Activated T-cell treated with anti-CD3 and anti-CD28 coated beads, Interleukin-2, amount 50 U/mL, for 4 hours (primary cell): ENCODE results near the gene CALM3. TPM values are rescaled to one million over a fixed set of nuclear protein-coding genes. Genes with fewer than 3 reads are reported as not detected.
"Not testable (repeated sequence)": the region's sequence is repeated elsewhere in the genome, so short reads cannot be mapped to it uniquely, and the experiment has no call there.

Source experiments
- ATAC-seq, 2 donors: fragments of 200-7000 bp; cut with Tn5 transposase; one replicate each; pipeline ENCODE4 v1.10.0; 2021
- DNase-seq: peaks from one replicate; pipeline ENCODE4 v3.0.0-alpha.2; 2020
- H3K27me3 Mint-ChIP-seq: one replicate; pipeline ENCODE4 v1.8.0; 2021; ENCODE audit warnings: low read depth, mixed read lengths
- H3K36me3 Mint-ChIP-seq: one replicate; pipeline ENCODE4 v1.8.0; 2022; ENCODE audit warnings: mixed read lengths; ENCODE audit not compliant: insufficient read depth
- H3K4me1 Mint-ChIP-seq: one replicate; pipeline ENCODE4 v1.8.0; 2021; ENCODE audit warnings: low read depth, mixed read lengths
- H3K4me3 Mint-ChIP-seq: one replicate; pipeline ENCODE4 v1.8.0; 2021; ENCODE audit warnings: mild to moderate bottlenecking, moderate library complexity, mixed read lengths
- H3K9me3 Mint-ChIP-seq: one replicate; pipeline ENCODE4 v1.8.0; 2021; ENCODE audit warnings: mixed read lengths
- total RNA-seq, 3 donors: library from RNA; stranded (reverse); gene quantifications; one replicate each; pipeline ENCODE4 v1.2.1, GENCODE V29; 2021

Gene CALM3
- total RNA-seq, 3 donors from 2014 or later, result 237 to 257 (median 239) TPM

GRCh38 chr19:46616631-46617322 is 15.6 kb downstream of the CALM3 start:
- peaks cover 71% of the 10 kb centered on the region for H3K4me1 Mint-ChIP-seq
- H3K4me3 Mint-ChIP-seq, result peak overlapping the region; percentile 67
- H3K27me3 Mint-ChIP-seq, result no peaks in the 10 kb centered on the region
- DNase-seq (peak; percentile 41), ATAC-seq (peak; percentile 23 to 32)
- H3K36me3 Mint-ChIP-seq, result no peaks in the 10 kb centered on the region
- H3K9me3 Mint-ChIP-seq, result no peaks in the 10 kb centered on the region

GRCh38 chr19:46617601-46618000 is 16.5 kb downstream of the CALM3 start:
- H3K4me3 Mint-ChIP-seq, result no peak overlapping the region
- no peaks in the 10 kb centered on the region for H3K27me3 Mint-ChIP-seq
- no peaks in the 10 kb centered on the region for H3K9me3 Mint-ChIP-seq

GRCh38 chr19:46618670-46619231 is 17.6 kb downstream of the CALM3 start:
- Mint-ChIP-seq H3K36me3 (no peaks in the 10 kb centered on the region), H3K9me3 (no peaks in the 10 kb centered on the region), H3K27me3 (no peaks in the 10 kb centered on the region), H3K4me3 (peak overlapping the region; percentile 59), H3K4me1 (peaks cover 65% of the 10 kb centered on the region)
- ATAC-seq (no peak), DNase-seq (no peak)

More at GRCh38 chr19:46617601-46618000, 16.5 kb downstream of the CALM3 start:
- no peaks in the 10 kb centered on the region for H3K36me3 Mint-ChIP-seq
- peaks cover 70% of the 10 kb centered on the region for H3K4me1 Mint-ChIP-seq
- DNase-seq (no peak), ATAC-seq (no peak)

- ATAC-seq (no peak), DNase-seq (no peak)
- Mint-ChIP-seq H3K4me1 (peaks cover 68% of the 10 kb centered on the region), H3K36me3 (no peaks in the 10 kb centered on the region), H3K9me3 (no peaks in the 10 kb centered on the region), H3K27me3 (no peaks in the 10 kb centered on the region), H3K4me3 (no peak overlapping the region)
These were observed 19.1 kb downstream of the CALM3 start for GRCh38 chr19:46620267-46620666.

- Mint-ChIP-seq H3K36me3 (no peaks in the 10 kb centered on the region), H3K27me3 (no peaks in the 10 kb centered on the region), H3K4me1 (peaks cover 71% of the 10 kb centered on the region), H3K9me3 (no peaks in the 10 kb centered on the region), H3K4me3 (no peak overlapping the region)
- no peak for DNase-seq
- ATAC-seq, result no peak
These were observed 19.6 kb downstream of the CALM3 start for GRCh38 chr19:46620716-46621115.

- DNase-seq, result no peak
- no peak for ATAC-seq
- no peaks in the 10 kb centered on the region for H3K9me3 Mint-ChIP-seq
- peaks cover 66% of the 10 kb centered on the region for H3K4me1 Mint-ChIP-seq
- peak overlapping the region; percentile 58 for H3K4me3 Mint-ChIP-seq
- no peaks in the 10 kb centered on the region for H3K27me3 Mint-ChIP-seq
- H3K36me3 Mint-ChIP-seq, result no peaks in the 10 kb centered on the region
These were observed 20.3 kb downstream of the CALM3 start for GRCh38 chr19:46621191-46622117.

- Mint-ChIP-seq H3K4me1 (peaks cover 60% of the 10 kb centered on the region), H3K27me3 (no peaks in the 10 kb centered on the region), H3K9me3 (no peaks in the 10 kb centered on the region), H3K36me3 (no peaks in the 10 kb centered on the region), H3K4me3 (no peak overlapping the region)
- ATAC-seq, result no peak
- no peak for DNase-seq
These were observed 21.0 kb downstream of the CALM3 start for GRCh38 chr19:46622118-46622446.

GRCh38 chr19:46623915-46624502 is 22.9 kb downstream of the CALM3 start:
- peaks cover 51% of the 10 kb centered on the region for H3K4me1 Mint-ChIP-seq

GRCh38 chr19:46624958-46625661 is 24.0 kb downstream of the CALM3 start, which contains the start of gene PTGIR:
TSS of gene PTGIR (minus strand) at chr19:46625089. CDS start at chr19:46624225, 864 bp downstream.
- peaks cover 41% of the 10 kb centered on the region for H3K4me1 Mint-ChIP-seq
- peak within 1 kb of the TSS; percentile 68 for H3K4me3 Mint-ChIP-seq

More at GRCh38 chr19:46623915-46624502, 22.9 kb downstream of the CALM3 start:
- Mint-ChIP-seq H3K27me3 (no peaks in the 10 kb centered on the region), H3K9me3 (no peaks in the 10 kb centered on the region), H3K4me3 (peak overlapping the region; percentile 68), H3K36me3 (no peaks in the 10 kb centered on the region)
- DNase-seq, result no peak
- no peak for ATAC-seq

GRCh38 chr19:46625731-46626130 is 24.6 kb downstream of the CALM3 start:
- no peaks in the 10 kb centered on the region for H3K9me3 Mint-ChIP-seq
- peaks cover 3% of the 10 kb centered on the region for H3K27me3 Mint-ChIP-seq
- H3K4me3 Mint-ChIP-seq, result no peak overlapping the region
- ATAC-seq (no peak), DNase-seq (no peak)
- H3K4me1 Mint-ChIP-seq, result peaks cover 35% of the 10 kb centered on the region
- no peaks in the 10 kb centered on the region for H3K36me3 Mint-ChIP-seq

More at GRCh38 chr19:46624958-46625661, 24.0 kb downstream of the CALM3 start, which contains the start of gene PTGIR:
- Mint-ChIP-seq H3K27me3 (peaks cover 3% of the 10 kb centered on the region), H3K36me3 (no peaks in the 10 kb centered on the region), H3K9me3 (no peaks in the 10 kb centered on the region)
- ATAC-seq (peak; percentile 24 to 57), DNase-seq (no peak)

- H3K9me3 Mint-ChIP-seq, result no peaks in the 10 kb centered on the region
- H3K27me3 Mint-ChIP-seq, result peaks cover 3% of the 10 kb centered on the region
- peaks cover 29% of the 10 kb centered on the region for H3K4me1 Mint-ChIP-seq
- no peaks in the 10 kb centered on the region for H3K36me3 Mint-ChIP-seq
- ATAC-seq, result no peak
- no peak for DNase-seq
- H3K4me3 Mint-ChIP-seq, result no peak overlapping the region
These were observed 25.3 kb downstream of the CALM3 start for GRCh38 chr19:46626446-46626845.

GRCh38 chr19:46628970-46629369 is 27.8 kb downstream of the CALM3 start:
- not testable (repeated sequence) for H3K9me3 Mint-ChIP-seq

GRCh38 chr19:46629546-46630025 is 28.5 kb downstream of the CALM3 start:
- no peak for DNase-seq
- H3K36me3 Mint-ChIP-seq, result no peaks in the 10 kb centered on the region

More at GRCh38 chr19:46628970-46629369, 27.8 kb downstream of the CALM3 start:
- H3K4me3 Mint-ChIP-seq, ATAC-seq, H3K27me3 Mint-ChIP-seq, DNase-seq, H3K36me3 Mint-ChIP-seq: not testable (repeated sequence)
- H3K4me1 Mint-ChIP-seq, result peaks cover 29% of the 10 kb centered on the region

More at GRCh38 chr19:46629546-46630025, 28.5 kb downstream of the CALM3 start:
- ATAC-seq, result no peak
- Mint-ChIP-seq H3K4me3 (no peak overlapping the region), H3K4me1 (peaks cover 25% of the 10 kb centered on the region), H3K27me3 (peaks cover 3% of the 10 kb centered on the region), H3K9me3 (no peaks in the 10 kb centered on the region)
